Upper lobe of left lung (tissue), 4 donors: Measurements from ENCODE around the gene CYBRD1.
A peak's percentile ranks its signal among the peaks of the same experiment; 100 is the strongest.

Source experiments
- EP300 ChIP-seq, 4 donors: sonication (generic); formaldehyde crosslinking; IDR thresholded peaks; one replicate each; pipeline ENCODE4 v1.5.1; 2017; ENCODE audit warnings: antibody characterized with exemption in 4 of 4, control low read depth in 2 of 4
- POLR2A ChIP-seq, 4 donors: fragments of 450-650 bp; IDR thresholded peaks; one replicate each; pipeline ENCODE4 v1.5.1; 2016 to 2017; ENCODE audit warnings: antibody characterized with exemption in 4 of 4, mild to moderate bottlenecking in 2 of 4
- POLR2AphosphoS5 ChIP-seq, 2 donors: sonication (generic); formaldehyde crosslinking; IDR thresholded peaks; one replicate each; pipeline ENCODE4 v1.5.1; 2017; ENCODE audit warnings: antibody characterized with exemption in 2 of 2
- TF ChIP-seq, protein P1 (sequence below), 6 experiments: fragments of 450-650 bp in 4 of 6; fragments of 200-600 bp in 2 of 6; sonication (generic) in 2 of 6; IDR thresholded peaks; one replicate each; pipeline ENCODE4 v1.5.1; 2016 to 2019; ENCODE audit warnings: antibody characterized with exemption in 6 of 6

DNA sequence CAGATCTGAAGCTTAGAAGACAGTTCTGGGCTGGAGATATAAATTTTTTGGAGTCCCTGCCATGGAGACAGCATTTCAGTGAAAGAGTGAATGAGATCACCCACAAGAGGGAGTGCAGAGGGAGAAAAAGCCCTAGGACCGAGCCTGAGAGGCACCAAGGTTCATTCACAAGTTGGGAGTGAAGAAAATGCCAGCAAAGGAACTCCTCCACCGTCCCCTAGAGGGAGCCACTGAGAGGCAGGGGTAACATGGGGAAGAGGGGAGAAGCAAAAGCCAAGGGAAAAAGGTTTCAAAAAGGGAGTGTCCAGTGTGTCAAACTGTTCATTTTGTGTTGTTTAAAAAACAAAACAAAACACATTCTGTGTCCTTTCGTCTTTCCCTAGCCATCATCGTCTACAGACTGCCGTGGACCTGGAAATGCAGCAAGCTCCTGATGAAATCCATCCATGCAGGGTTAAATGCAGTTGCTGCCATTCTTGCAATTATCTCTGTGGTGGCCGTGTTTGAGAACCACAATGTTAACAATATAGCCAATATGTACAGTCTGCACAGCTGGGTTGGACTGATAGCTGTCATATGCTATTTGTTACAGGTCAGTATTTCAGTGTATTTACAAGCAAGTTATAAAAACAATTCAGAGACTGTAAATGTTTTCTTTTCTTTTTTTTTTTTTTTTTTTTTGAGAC lies 19.1 kb downstream of the CYBRD1 start:
- TF ChIP-seq POLR2AphosphoS5 (IDR thresholded peaks at IDR 0.05), result no peak
- TF ChIP-seq, protein P1, sequence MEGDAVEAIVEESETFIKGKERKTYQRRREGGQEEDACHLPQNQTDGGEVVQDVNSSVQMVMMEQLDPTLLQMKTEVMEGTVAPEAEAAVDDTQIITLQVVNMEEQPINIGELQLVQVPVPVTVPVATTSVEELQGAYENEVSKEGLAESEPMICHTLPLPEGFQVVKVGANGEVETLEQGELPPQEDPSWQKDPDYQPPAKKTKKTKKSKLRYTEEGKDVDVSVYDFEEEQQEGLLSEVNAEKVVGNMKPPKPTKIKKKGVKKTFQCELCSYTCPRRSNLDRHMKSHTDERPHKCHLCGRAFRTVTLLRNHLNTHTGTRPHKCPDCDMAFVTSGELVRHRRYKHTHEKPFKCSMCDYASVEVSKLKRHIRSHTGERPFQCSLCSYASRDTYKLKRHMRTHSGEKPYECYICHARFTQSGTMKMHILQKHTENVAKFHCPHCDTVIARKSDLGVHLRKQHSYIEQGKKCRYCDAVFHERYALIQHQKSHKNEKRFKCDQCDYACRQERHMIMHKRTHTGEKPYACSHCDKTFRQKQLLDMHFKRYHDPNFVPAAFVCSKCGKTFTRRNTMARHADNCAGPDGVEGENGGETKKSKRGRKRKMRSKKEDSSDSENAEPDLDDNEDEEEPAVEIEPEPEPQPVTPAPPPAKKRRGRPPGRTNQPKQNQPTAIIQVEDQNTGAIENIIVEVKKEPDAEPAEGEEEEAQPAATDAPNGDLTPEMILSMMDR (IDR thresholded peaks at IDR 0.05), result peak in 1 of 6 experiments; percentile 16
- no peak for TF ChIP-seq EP300 (IDR thresholded peaks at IDR 0.05)
- no peak for TF ChIP-seq POLR2A (IDR thresholded peaks at IDR 0.05)
